HFFc6 (cell line): ENCODE results near the gene SLC25A18. TPM values are rescaled to one million over a fixed set of nuclear protein-coding genes. Genes with fewer than 3 reads are reported as not detected.

Experiments used
- DNase-seq: peaks from one replicate; pipeline ENCODE4 v3.0.0-alpha.2; 2018
- H3K27ac Mint-ChIP-seq: 2 replicates; pipeline ENCODE4 v1.8.0; 2020; ENCODE audit warnings: mild to moderate bottlenecking, mixed read lengths
- H3K27me3 Mint-ChIP-seq: 2 replicates; pipeline ENCODE4 v1.8.0; 2021; ENCODE audit warnings: mild to moderate bottlenecking, moderate library complexity, mixed read lengths; ENCODE audit not compliant: insufficient read depth
- H3K36me3 Mint-ChIP-seq: 2 replicates; pipeline ENCODE4 v1.8.0; 2021; ENCODE audit warnings: low read depth, mixed read lengths
- H3K4me1 Mint-ChIP-seq: 2 replicates; pipeline ENCODE4 v1.8.0; 2020; ENCODE audit warnings: low read depth, mixed read lengths
- H3K4me3 Mint-ChIP-seq: 2 replicates; pipeline ENCODE4 v1.8.0; 2020; ENCODE audit warnings: mild to moderate bottlenecking, moderate library complexity, mixed read lengths
- H3K9me3 Mint-ChIP-seq: 2 replicates; pipeline ENCODE4 v1.8.0; 2020; ENCODE audit warnings: mild to moderate bottlenecking, mixed read lengths
- CTCF ChIP-seq: fragments of 200-600 bp; sonication (generic); IDR thresholded peaks from 2 replicates; pipeline ENCODE4 v1.5.0; 2021; ENCODE audit warnings: antibody characterized with exemption, mild to moderate bottlenecking
- total RNA-seq, 6 experiments: library from RNA; stranded (reverse); fragmentation: NEBNext Ultra II Directional; extraction: Animal tissue kit (Norgen Biotek cat#: 25700); gene quantifications; 2 replicates in 1 of 6; 3 replicates in 5 of 6; pipeline ENCODE4 v1.2.3, GENCODE V29; 2021

SLC25A18 gene
- total RNA-seq, 6 experiments from 2014 or later, result not detected

DNA sequence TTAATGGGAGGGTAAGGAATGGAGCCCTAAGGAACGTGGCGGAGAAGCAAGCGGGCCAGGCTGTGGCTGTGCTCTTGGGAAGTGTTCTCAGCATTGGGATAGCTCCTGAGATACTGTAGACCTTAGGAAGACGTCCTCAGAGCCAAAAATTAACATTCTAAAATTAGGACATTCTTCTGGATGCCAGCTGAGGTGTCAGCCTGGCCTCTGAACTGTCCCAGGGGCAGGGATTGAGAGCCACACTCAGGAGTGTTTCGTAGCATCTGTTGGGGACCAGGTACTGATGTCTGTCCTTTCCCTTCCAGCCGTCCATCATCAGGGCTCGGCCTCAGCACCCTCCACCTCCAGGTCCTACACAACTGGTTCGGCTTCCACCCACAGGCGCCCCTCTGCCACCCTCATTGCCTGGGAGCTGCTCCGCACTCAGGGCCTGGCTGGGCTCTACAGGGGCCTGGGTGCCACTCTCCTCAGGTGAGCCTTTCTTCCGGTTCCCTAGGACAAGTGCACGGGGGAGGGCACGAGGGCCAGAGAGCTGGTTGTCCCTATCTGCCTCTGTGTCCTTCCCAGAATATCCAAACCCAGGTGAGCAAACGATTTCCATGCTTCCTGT, 23.6 kb downstream of the SLC25A18 start:
- H3K4me3 Mint-ChIP-seq, result no peak overlapping the region
- no peaks in the 10 kb centered on the region for H3K4me1 Mint-ChIP-seq
- H3K36me3 Mint-ChIP-seq, result peaks cover 15% of the 10 kb centered on the region
- no peak for TF ChIP-seq CTCF
- no peaks in the 10 kb centered on the region for H3K9me3 Mint-ChIP-seq
- no peak for DNase-seq
- H3K27me3 Mint-ChIP-seq, result no peaks in the 10 kb centered on the region
- no peak overlapping the region for H3K27ac Mint-ChIP-seq

- Mint-ChIP-seq H3K27ac (no peak overlapping the region), H3K36me3 (peaks cover 18% of the 10 kb centered on the region), H3K4me1 (no peaks in the 10 kb centered on the region), H3K9me3 (no peaks in the 10 kb centered on the region), H3K4me3 (no peak overlapping the region), H3K27me3 (no peaks in the 10 kb centered on the region)
- no peak for TF ChIP-seq CTCF
- no peak for DNase-seq
Observed at GRCh38 chr22:17587629-17588028, 24.3 kb downstream of the SLC25A18 start.

DNA sequence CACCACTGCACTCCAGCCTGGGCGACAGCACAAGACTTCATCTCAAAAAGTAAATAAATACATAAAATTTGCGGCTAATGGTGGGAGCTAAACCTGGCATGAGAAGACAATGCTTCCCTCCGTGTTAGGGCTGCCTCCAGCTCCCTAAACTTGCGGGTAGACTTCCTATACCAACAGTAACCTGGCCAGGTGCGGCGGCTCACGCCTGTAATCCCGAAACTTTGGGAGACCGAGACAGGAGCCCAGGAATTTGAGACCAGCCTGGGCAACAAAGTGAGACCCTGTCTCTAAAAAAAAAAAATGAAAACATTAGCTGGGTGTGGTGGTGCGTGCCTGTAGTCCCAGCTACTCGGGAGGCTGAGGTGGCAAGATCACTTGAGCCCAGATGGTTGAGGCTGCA, 25.3 kb downstream of the SLC25A18 start:
- no peak overlapping the region for H3K27ac Mint-ChIP-seq
- DNase-seq, result no peak
- no peaks in the 10 kb centered on the region for H3K27me3 Mint-ChIP-seq
- TF ChIP-seq CTCF, result no peak
- no peaks in the 10 kb centered on the region for H3K4me1 Mint-ChIP-seq
- H3K4me3 Mint-ChIP-seq, result no peak overlapping the region
- H3K9me3 Mint-ChIP-seq, result no peaks in the 10 kb centered on the region
- H3K36me3 Mint-ChIP-seq, result peaks cover 18% of the 10 kb centered on the region

GRCh38 chr22:17589810-17590375, 26.6 kb downstream of the SLC25A18 start:
- no peak overlapping the region for H3K4me3 Mint-ChIP-seq
- H3K27ac Mint-ChIP-seq, result no peak overlapping the region
- H3K36me3 Mint-ChIP-seq, result peaks cover 24% of the 10 kb centered on the region
- no peaks in the 10 kb centered on the region for H3K9me3 Mint-ChIP-seq
- no peak for DNase-seq
- no peaks in the 10 kb centered on the region for H3K4me1 Mint-ChIP-seq
- no peak for TF ChIP-seq CTCF
- H3K27me3 Mint-ChIP-seq, result no peaks in the 10 kb centered on the region

DNA sequence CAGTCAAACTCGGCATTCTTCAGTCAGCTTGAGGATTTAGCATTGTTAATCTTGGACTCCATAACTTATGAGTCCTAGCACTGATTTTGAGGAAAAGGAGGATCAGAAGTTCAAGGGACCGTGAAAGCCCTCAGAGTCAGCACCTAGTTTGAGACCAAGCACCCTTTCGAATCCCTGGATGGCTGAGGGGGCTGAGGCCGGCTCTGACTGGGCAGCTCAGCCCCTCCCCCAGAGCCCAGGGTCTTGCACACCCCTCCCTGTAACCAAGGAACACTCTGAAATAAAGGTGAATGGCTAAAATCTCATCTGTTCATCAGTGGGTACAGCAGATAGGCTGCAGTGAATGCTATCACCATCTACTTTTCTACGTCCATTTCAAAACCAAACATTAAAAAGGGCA, 27.3 kb downstream of the SLC25A18 start:
- Mint-ChIP-seq H3K4me1 (no peaks in the 10 kb centered on the region), H3K9me3 (no peaks in the 10 kb centered on the region), H3K27me3 (no peaks in the 10 kb centered on the region), H3K27ac (no peak overlapping the region), H3K36me3 (peaks cover 24% of the 10 kb centered on the region), H3K4me3 (no peak overlapping the region)
- DNase-seq, result no peak
- TF ChIP-seq CTCF, result no peak
